Central memory CD8-positive, alpha-beta T cell (primary cell): ENCODE results near the gene SOS1.

ENCODE experiments used
- ATAC-seq: fragments of 150-1000 bp; cut with Tn5 transposase; replicated peaks from 2 replicates; pipeline ENCODE4 v1.10.0; 2022; ENCODE audit warnings: mild to moderate bottlenecking, moderate FRiP score, moderate number of reproducible peaks; ENCODE audit not compliant: poor library complexity, severe bottlenecking; ENCODE audit errors: extremely low read depth
- DNase-seq, 2 donors: peaks; one replicate each; pipeline ENCODE4 v3.0.0; 2021; ENCODE audit warnings: low spot score in 2 of 2
- H3K27ac Mint-ChIP-seq: one replicate; pipeline ENCODE4 v1.8.0; 2022; ENCODE audit warnings: low read depth, mild to moderate bottlenecking, moderate library complexity, mixed read lengths
- H3K27me3 Mint-ChIP-seq: one replicate; pipeline ENCODE4 v1.8.0; 2022; ENCODE audit warnings: mixed read lengths
- H3K36me3 Mint-ChIP-seq: one replicate; pipeline ENCODE4 v1.8.0; 2022; ENCODE audit warnings: mild to moderate bottlenecking, moderate library complexity, mixed read lengths; ENCODE audit not compliant: insufficient read depth
- H3K4me1 Mint-ChIP-seq: one replicate; pipeline ENCODE4 v1.8.0; 2022; ENCODE audit warnings: mixed read lengths
- H3K4me3 Mint-ChIP-seq: one replicate; pipeline ENCODE4 v1.8.0; 2022; ENCODE audit warnings: mild to moderate bottlenecking, moderate library complexity, mixed read lengths
- H3K9me3 Mint-ChIP-seq: one replicate; pipeline ENCODE4 v1.8.0; 2022; ENCODE audit warnings: mixed read lengths

SOS1 gene

DNA sequence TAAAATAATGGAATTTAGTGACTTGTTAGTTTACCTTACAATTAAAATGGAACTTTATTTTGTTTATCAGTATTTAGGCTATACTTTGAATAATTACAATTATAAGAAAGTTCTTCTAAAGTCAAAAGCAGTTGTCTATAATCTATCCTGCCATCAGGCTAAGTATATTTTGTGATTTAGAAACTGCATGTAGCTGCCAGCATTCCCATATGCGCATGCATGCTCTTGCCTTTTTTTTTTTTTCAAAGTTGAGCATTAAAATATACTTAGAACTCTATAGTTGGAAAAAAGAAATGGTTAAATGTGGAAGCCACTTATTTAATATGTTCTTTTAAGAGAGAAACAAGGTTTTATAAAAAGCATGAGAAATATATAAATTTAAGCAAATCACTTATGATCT lies 132.1 kb downstream of the SOS1 start:
- peaks cover 35% of the 10 kb centered on the region for H3K36me3 Mint-ChIP-seq

DNA sequence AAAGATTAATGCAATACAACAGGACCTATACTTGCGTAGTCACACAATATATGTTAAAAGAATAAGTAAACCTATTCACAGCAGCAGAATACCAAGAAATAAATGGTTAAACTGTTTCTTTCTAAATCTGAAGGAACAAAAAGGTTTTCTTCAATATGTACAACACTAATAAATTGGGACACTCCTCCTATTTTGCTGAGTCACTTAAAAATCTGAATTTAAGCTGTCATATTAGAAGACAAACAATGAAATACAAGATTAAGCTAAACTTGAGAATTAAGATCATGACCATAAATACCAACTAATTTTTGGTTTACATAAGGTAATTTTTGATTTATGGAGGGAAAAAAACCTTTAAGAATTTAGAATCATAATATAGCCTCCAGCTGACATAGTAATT lies 138.4 kb downstream of the SOS1 start:
- H3K9me3 Mint-ChIP-seq, result no peaks in the 10 kb centered on the region
- H3K27ac Mint-ChIP-seq, result no peak overlapping the region

More for the DNA sequence above, 132.1 kb downstream of the SOS1 start:
- DNase-seq (no peak), ATAC-seq (no peak)
- H3K4me1 Mint-ChIP-seq, result no peaks in the 10 kb centered on the region
- no peaks in the 10 kb centered on the region for H3K27me3 Mint-ChIP-seq
- no peak overlapping the region for H3K27ac Mint-ChIP-seq
- no peaks in the 10 kb centered on the region for H3K9me3 Mint-ChIP-seq
- no peak overlapping the region for H3K4me3 Mint-ChIP-seq

DNA sequence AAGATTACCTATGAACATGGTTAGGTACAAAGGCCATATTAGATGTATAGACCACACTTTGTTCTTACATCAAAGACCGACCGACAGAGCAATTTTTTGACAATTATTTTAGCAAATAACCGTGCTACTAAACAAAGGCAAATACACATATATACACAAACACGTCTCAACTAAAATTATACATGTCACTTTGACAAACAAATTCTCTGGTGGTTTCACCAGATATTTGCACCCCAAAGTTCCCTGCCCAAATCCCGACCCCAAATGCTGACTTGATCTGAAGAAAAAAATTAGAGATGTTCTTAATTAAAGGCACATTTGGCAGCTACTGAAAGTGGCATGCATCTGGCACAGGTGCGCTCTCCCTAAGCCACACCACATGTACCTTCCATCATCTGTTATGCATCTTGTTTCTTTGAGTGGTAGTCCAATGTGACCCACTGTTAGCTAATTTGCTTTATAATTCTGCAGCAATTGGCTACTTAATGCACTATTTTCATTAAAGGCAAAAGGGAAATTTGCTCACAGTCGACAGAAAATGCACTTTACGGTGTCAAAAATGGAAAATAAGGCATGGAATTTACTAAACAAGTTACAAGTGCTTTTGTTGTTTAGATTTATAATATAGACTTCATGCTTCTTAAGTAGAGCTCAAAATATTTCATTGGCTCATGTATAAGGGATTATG lies 139.0 kb downstream of the SOS1 start:
- Mint-ChIP-seq H3K9me3 (no peaks in the 10 kb centered on the region), H3K4me3 (no peak overlapping the region), H3K27ac (no peak overlapping the region), H3K27me3 (no peaks in the 10 kb centered on the region), H3K4me1 (peaks cover 6% of the 10 kb centered on the region), H3K36me3 (peaks cover 27% of the 10 kb centered on the region)
- DNase-seq (no peak), ATAC-seq (no peak)

More for the DNA sequence above, 138.4 kb downstream of the SOS1 start:
- Mint-ChIP-seq H3K36me3 (peaks cover 32% of the 10 kb centered on the region), H3K4me3 (no peak overlapping the region), H3K27me3 (no peaks in the 10 kb centered on the region), H3K4me1 (peaks cover 6% of the 10 kb centered on the region)
- no peak for DNase-seq
- no peak for ATAC-seq

GRCh38 chr2:38981003-38981669 lies 139.7 kb downstream of the SOS1 start:
- Mint-ChIP-seq H3K36me3 (peaks cover 25% of the 10 kb centered on the region), H3K4me1 (peaks cover 6% of the 10 kb centered on the region), H3K4me3 (no peak overlapping the region), H3K9me3 (no peaks in the 10 kb centered on the region), H3K27ac (no peak overlapping the region), H3K27me3 (no peaks in the 10 kb centered on the region)
- no peak for ATAC-seq
- DNase-seq, result no peak

DNA sequence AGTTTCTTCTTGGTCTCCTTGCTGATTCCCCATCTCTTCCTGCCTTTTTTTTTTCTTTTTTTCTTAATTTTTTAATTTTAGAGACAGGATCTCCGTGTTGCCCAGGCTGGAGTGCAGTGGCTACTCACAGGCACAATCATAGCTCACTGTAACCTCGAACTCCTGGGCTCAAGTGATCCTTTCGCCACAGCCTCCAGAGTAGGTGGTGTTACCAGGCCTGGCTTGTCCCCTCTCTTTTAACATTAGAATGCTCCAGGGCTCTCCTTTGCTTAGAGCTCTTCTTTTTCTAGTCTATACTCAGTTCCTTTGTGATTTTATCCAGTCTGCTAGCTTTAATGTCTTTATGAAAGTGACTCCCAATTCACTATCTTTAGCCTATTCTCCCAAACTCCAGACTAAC lies 141.9 kb downstream of the SOS1 start:
- H3K4me3 Mint-ChIP-seq, result no peak overlapping the region
- H3K4me1 Mint-ChIP-seq, result peaks cover 6% of the 10 kb centered on the region
- H3K27me3 Mint-ChIP-seq, result no peaks in the 10 kb centered on the region
- ATAC-seq (no peak), DNase-seq (no peak)
- no peak overlapping the region for H3K27ac Mint-ChIP-seq
- no peaks in the 10 kb centered on the region for H3K9me3 Mint-ChIP-seq
- H3K36me3 Mint-ChIP-seq, result peaks cover 11% of the 10 kb centered on the region

DNA sequence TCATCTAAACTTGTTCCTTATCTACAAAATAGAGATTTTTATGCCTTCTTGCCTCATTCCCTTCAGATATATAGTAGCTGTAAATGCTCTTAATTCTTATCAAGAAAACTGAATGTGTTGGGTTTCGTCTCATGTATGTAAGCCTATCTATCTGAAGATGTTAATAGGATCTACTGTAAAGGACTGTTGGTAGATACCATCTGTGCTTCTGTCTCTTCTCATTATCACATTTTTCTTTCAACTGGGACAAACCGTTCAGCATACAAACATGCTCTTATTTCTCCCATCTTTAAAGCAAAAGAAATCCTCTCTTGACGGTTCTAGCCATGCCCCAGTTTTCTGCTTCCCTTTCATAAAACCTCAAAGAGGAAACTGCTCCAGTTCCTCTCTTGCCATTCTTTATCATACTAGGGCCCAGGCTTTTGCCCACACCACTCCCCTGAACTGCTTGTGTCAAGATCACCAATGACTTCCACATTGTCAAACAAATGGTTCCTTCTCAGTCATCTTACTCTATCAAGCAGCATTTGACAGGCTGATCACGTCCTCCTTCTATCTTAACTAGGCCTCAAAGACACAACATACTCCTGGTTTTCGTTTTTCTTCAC lies 142.5 kb downstream of the SOS1 start:
- ATAC-seq (no peak), DNase-seq (no peak)
- no peaks in the 10 kb centered on the region for H3K27me3 Mint-ChIP-seq
- H3K4me1 Mint-ChIP-seq, result peaks cover 6% of the 10 kb centered on the region
- H3K4me3 Mint-ChIP-seq, result no peak overlapping the region
- H3K9me3 Mint-ChIP-seq, result no peaks in the 10 kb centered on the region
- peaks cover 6% of the 10 kb centered on the region for H3K36me3 Mint-ChIP-seq
- H3K27ac Mint-ChIP-seq, result no peak overlapping the region

DNA sequence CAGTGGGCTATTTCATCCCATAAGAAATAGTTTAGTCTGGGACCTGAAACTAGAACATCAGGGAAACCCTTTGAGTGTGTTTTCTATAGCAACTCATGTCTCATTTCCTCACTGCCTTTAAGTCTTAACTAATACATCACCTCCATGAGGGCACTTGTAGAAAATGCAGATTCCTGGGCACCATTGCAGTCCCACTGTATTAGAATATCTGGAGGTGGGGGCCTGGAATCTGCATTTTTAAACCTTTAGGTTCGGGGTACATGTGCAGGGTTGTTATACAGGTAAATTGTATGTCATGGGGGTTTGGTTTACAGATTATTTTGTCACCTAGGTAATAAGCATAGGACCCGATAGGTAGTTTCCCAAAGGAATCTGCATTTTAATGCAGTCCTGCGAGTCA lies 143.8 kb downstream of the SOS1 start:
- no peak for DNase-seq
- no peak for ATAC-seq
- peaks cover 6% of the 10 kb centered on the region for H3K4me1 Mint-ChIP-seq
- H3K27ac Mint-ChIP-seq, result no peak overlapping the region
- H3K4me3 Mint-ChIP-seq, result no peak overlapping the region
- H3K27me3 Mint-ChIP-seq, result no peaks in the 10 kb centered on the region
- H3K9me3 Mint-ChIP-seq, result no peaks in the 10 kb centered on the region
- peaks cover 4% of the 10 kb centered on the region for H3K36me3 Mint-ChIP-seq

- Mint-ChIP-seq H3K27ac (no peak overlapping the region), H3K4me1 (peaks cover 6% of the 10 kb centered on the region), H3K36me3 (no peaks in the 10 kb centered on the region), H3K27me3 (no peaks in the 10 kb centered on the region), H3K9me3 (no peaks in the 10 kb centered on the region), H3K4me3 (no peak overlapping the region)
- DNase-seq, result no peak
- ATAC-seq, result no peak
Measured at GRCh38 chr2:38975042-38975441, 145.8 kb downstream of the SOS1 start.

DNA sequence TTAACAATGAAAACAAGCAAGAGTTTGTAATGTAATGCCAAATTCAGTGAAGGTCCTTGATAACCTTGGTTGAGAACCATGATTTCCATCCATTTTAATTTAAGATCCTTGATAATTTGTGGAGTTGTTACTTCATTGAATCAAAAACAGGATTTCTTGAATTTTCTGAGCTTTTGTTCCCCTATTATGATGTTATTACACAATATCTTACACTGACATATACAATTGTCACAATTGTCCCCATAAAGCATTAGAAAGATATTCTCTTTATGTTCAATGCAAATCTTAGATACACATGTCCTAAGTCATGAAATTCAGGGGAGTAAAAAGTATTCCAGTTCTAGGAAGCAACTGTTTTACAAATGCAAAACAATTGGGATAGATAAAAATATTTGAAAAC lies 147.6 kb downstream of the SOS1 start:
- H3K9me3 Mint-ChIP-seq, result no peaks in the 10 kb centered on the region
- H3K27me3 Mint-ChIP-seq, result no peaks in the 10 kb centered on the region
- ATAC-seq (no peak), DNase-seq (no peak)
- H3K27ac Mint-ChIP-seq, result no peak overlapping the region
- H3K36me3 Mint-ChIP-seq, result no peaks in the 10 kb centered on the region
- no peak overlapping the region for H3K4me3 Mint-ChIP-seq
- H3K4me1 Mint-ChIP-seq, result no peaks in the 10 kb centered on the region

DNA sequence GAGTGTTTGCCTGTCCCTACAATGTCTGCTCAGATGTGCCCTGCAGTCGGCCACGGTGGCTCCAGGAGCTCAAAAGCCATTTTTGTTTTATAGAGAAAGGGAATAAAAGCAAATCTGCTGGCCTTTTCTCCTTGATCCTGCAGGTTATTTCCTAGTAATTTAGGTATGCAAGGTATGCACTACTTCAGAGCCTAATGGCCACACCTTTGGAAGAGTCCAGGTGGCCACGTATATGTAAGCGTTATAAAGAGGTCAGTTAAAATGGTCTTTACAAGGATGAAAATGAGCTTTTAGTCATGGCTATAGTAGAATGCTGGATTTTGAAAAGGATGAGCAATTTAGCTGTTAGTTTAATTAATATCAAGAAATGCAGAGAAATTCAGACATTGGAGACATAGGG lies 149.5 kb downstream of the SOS1 start:
- no peak overlapping the region for H3K27ac Mint-ChIP-seq
- H3K36me3 Mint-ChIP-seq, result no peaks in the 10 kb centered on the region
- ATAC-seq, result no peak
- no peak for DNase-seq
- peaks cover 9% of the 10 kb centered on the region for H3K27me3 Mint-ChIP-seq
- H3K4me3 Mint-ChIP-seq, result no peak overlapping the region
- H3K4me1 Mint-ChIP-seq, result no peaks in the 10 kb centered on the region
- H3K9me3 Mint-ChIP-seq, result no peaks in the 10 kb centered on the region

- no peak overlapping the region for H3K27ac Mint-ChIP-seq
- peaks cover 26% of the 10 kb centered on the region for H3K27me3 Mint-ChIP-seq
- DNase-seq (no peak), ATAC-seq (no peak)
- no peaks in the 10 kb centered on the region for H3K36me3 Mint-ChIP-seq
- no peaks in the 10 kb centered on the region for H3K4me1 Mint-ChIP-seq
- H3K9me3 Mint-ChIP-seq, result no peaks in the 10 kb centered on the region
- H3K4me3 Mint-ChIP-seq, result no peak overlapping the region
Measured at GRCh38 chr2:38968021-38968420, 152.8 kb downstream of the SOS1 start.

- H3K4me1 Mint-ChIP-seq, result no peaks in the 10 kb centered on the region
- no peaks in the 10 kb centered on the region for H3K36me3 Mint-ChIP-seq
- no peak for DNase-seq
- ATAC-seq, result no peak
- no peaks in the 10 kb centered on the region for H3K9me3 Mint-ChIP-seq
- H3K27me3 Mint-ChIP-seq, result peaks cover 38% of the 10 kb centered on the region
- H3K4me3 Mint-ChIP-seq, result no peak overlapping the region
- no peak overlapping the region for H3K27ac Mint-ChIP-seq
Measured at GRCh38 chr2:38966678-38967077, 154.2 kb downstream of the SOS1 start.

GRCh38 chr2:38966006-38966405 lies 154.8 kb downstream of the SOS1 start:
- ATAC-seq, result no peak
- Mint-ChIP-seq H3K9me3 (no peaks in the 10 kb centered on the region), H3K36me3 (no peaks in the 10 kb centered on the region), H3K27me3 (peaks cover 45% of the 10 kb centered on the region), H3K4me3 (no peak overlapping the region), H3K27ac (no peak overlapping the region), H3K4me1 (no peaks in the 10 kb centered on the region)
- DNase-seq, result no peak
